Measurements from ENCODE around the gene GAS2L1. TPM values are rescaled to one million over a fixed set of nuclear protein-coding genes. Genes with fewer than 3 reads are reported as not detected.

GAS2L1 gene
- total RNA-seq, 1 experiment from 2014 or later = 8.0 TPM

- Histone ChIP-seq H3K4ac (ENCODE audit: low read depth, low read length) (no peak overlapping the region), H2BK5ac (ENCODE audit: insufficient read length, low read length) (no peak overlapping the region), H3K9ac (ENCODE audit: extremely low read depth, insufficient read length, low read length) (no peak overlapping the region), H3K14ac (ENCODE audit: insufficient read depth, low read length) (no peak overlapping the region), H2BK120ac (ENCODE audit: low read depth, low read length, poor library complexity, severe bottlenecking) (no peak overlapping the region), H3K79me1 (ENCODE audit: insufficient read depth, low read depth, low read length, poor library complexity, severe bottlenecking) (no peaks in the 10 kb centered on the region), H3K18ac (ENCODE audit: insufficient read length, low read depth, low read length) (no peak overlapping the region), H2AK5ac (ENCODE audit: insufficient read length, low read length) (no peak overlapping the region), H3K27me3 (ENCODE audit: insufficient read depth, low read length) (no peaks in the 10 kb centered on the region), H2BK12ac (ENCODE audit: insufficient read length, low read depth, low read length) (no peak overlapping the region), H4K8ac (replicated peaks; ENCODE audit: insufficient read length, low read depth, low read length) (no peak overlapping the region), H3K27ac (ENCODE audit: insufficient read length, low read depth, low read length) (no peak overlapping the region), H3K4me2 (ENCODE audit: insufficient read depth, insufficient read length, low read length) (no peak overlapping the region), H3K56ac (ENCODE audit: insufficient read length, low read depth, low read length) (no peak overlapping the region), H3K4me1 (ENCODE audit: insufficient read depth, low read length) (no peaks in the 10 kb centered on the region), H3K79me2 (ENCODE audit: insufficient read depth, low read length) (no peaks in the 10 kb centered on the region), H2BK15ac (ENCODE audit: low read depth, low read length) (no peak overlapping the region), H4K20me1 (ENCODE audit: control insufficient read depth, insufficient read depth, insufficient read length) (no peaks in the 10 kb centered on the region), H3K9me3 (ENCODE audit: control insufficient read depth, low read depth, low read length) (no peaks in the 10 kb centered on the region), H4K5ac (ENCODE audit: insufficient read length, low read depth, low read length) (no peak overlapping the region), H3K23ac (ENCODE audit: insufficient read length, low read depth, low read length) (no peak overlapping the region), H3K23me2 (ENCODE audit: insufficient read length, low read depth, low read length, poor library complexity, severe bottlenecking) (no peaks in the 10 kb centered on the region), H3T11ph (ENCODE audit: low read length) (no peak overlapping the region), H4K91ac (ENCODE audit: insufficient read length, low read depth, low read length) (no peak overlapping the region), H2BK20ac (ENCODE audit: low read depth, low read length, poor library complexity, severe bottlenecking) (no peak overlapping the region), H2AFZ (ENCODE audit: low read length) (no peak overlapping the region)
- Mint-ChIP-seq H3K36me3 (ENCODE audit: insufficient read depth in 1 of 3, low read depth in 3 of 3) (peaks cover 3 to 12% (median 4%) of the 10 kb centered on the region in 3 experiments; a peak in 5 of 7 replicates), H3K9me3 (no peaks in the 10 kb centered on the region), H3K27ac (no peak overlapping the region), H3K4me3 (no peak overlapping the region), H3K4me1 (peaks cover 0 to 5% of the 10 kb centered on the region in 2 experiments; a peak in 2 of 4 replicates), H3K27me3 (ENCODE audit: low read depth) (0 out of 2 replicates have a peak, but pooled peaks cover 1% of the 10 kb centered on the region)
- no peak for DNase-seq
- no peak for TF ChIP-seq CTCF (conservative IDR thresholded peaks at IDR 0.05)
- WGBS (ENCODE audit: extremely low coverage, insufficient read length, low lambda C conversion rate) = no CpG with 5 or more reads among the region's 17 CpGs
These were observed 47.8 kb upstream of the GAS2L1 start for GRCh38 chr22:29258407-29259252.
